ENCODE measurements around the gene H19. TPM values are rescaled to one million over a fixed set of nuclear protein-coding genes. Genes with fewer than 3 reads are reported as not detected.

Gene H19
- total RNA-seq, 1 donor from 2014 or later, result 0.52 TPM

DNA sequence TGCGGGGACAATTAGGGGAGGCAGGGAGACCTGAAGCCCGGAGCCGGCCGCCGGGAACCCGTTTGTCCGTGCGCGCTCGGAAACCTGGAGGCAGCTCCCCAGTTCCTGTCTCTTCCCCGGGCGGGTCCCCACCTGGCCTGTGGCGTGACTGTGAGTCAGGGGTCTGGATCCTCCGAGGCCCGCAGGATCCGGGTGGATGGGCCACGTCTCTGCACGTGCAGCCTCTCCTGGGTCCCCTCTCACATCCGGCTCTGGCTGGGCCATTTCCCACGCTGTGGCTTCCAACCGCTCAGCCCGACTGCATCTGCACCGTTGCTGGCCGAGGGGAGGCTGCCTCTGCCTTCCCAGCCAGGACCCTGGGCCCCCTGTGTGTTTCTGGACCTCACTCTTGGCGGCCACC, 14.8 kb upstream of the H19 start:
- no peaks in the 10 kb centered on the region for H3K36me3 ChIP-seq (ENCODE audit: insufficient read depth, low read length)
- TF ChIP-seq CTCF (IDR thresholded peaks at IDR 0.05; ENCODE audit: insufficient read depth, low read depth, low read length) (no peak), EZH2 (IDR thresholded peaks at IDR 0.05; ENCODE audit: insufficient read depth, low read length) (no peak)
- Mint-ChIP-seq H3K27me3 (ENCODE audit: low read depth, unreplicated experiment) (no peaks in the 10 kb centered on the region), H3K4me1 (ENCODE audit: low read depth, unreplicated experiment) (no peaks in the 10 kb centered on the region), H3K4me3 (ENCODE audit: unreplicated experiment) (no peak overlapping the region), H3K27ac (ENCODE audit: unreplicated experiment) (no peak overlapping the region), H3K9me3 (ENCODE audit: unreplicated experiment) (no peaks in the 10 kb centered on the region), H3K36me3 (ENCODE audit: low read depth, unreplicated experiment) (no peaks in the 10 kb centered on the region)
- H3K27me3 ChIP-seq (ENCODE audit: insufficient read depth, low read length), result no peaks in the 10 kb centered on the region
- H2AFZ ChIP-seq (ENCODE audit: low read depth, low read length), result no peak overlapping the region
- no peaks in the 10 kb centered on the region for H4K20me1 ChIP-seq (ENCODE audit: insufficient read depth, low read length)
- no peak overlapping the region for H3K4me3 ChIP-seq (ENCODE audit: insufficient read depth, low read depth, low read length)
- H3K4me2 ChIP-seq (ENCODE audit: low read length), result no peak overlapping the region
- H3K4me1 ChIP-seq (ENCODE audit: insufficient read depth, low read length), result no peaks in the 10 kb centered on the region
- H3K9ac ChIP-seq (ENCODE audit: low read length), result no peak overlapping the region
- DNase-seq (ENCODE audit: low read depth), result no peak
- FAIRE-seq, result no peak
- no peaks in the 10 kb centered on the region for H3K9me3 ChIP-seq (ENCODE audit: insufficient read depth, low read depth, low read length)
- no peaks in the 10 kb centered on the region for H3K79me2 ChIP-seq (ENCODE audit: insufficient read depth, low read length)
- H3K27ac ChIP-seq (ENCODE audit: low read depth, low read length), result no peak overlapping the region

- Histone ChIP-seq H3K79me2 (ENCODE audit: insufficient read depth, low read length) (no peaks in the 10 kb centered on the region), H3K27ac (ENCODE audit: low read depth, low read length) (no peak overlapping the region), H3K36me3 (ENCODE audit: insufficient read depth, low read length) (no peaks in the 10 kb centered on the region), H3K27me3 (ENCODE audit: insufficient read depth, low read length) (no peaks in the 10 kb centered on the region), H3K9me3 (ENCODE audit: insufficient read depth, low read depth, low read length) (no peaks in the 10 kb centered on the region), H3K4me3 (ENCODE audit: insufficient read depth, low read depth, low read length) (no peak overlapping the region), H3K4me2 (ENCODE audit: low read length) (no peak overlapping the region), H2AFZ (ENCODE audit: low read depth, low read length) (no peak overlapping the region), H3K9ac (ENCODE audit: low read length) (no peak overlapping the region), H4K20me1 (ENCODE audit: insufficient read depth, low read length) (no peaks in the 10 kb centered on the region), H3K4me1 (ENCODE audit: insufficient read depth, low read length) (no peaks in the 10 kb centered on the region)
- H3K27me3 Mint-ChIP-seq (ENCODE audit: low read depth, unreplicated experiment), result no peaks in the 10 kb centered on the region
- no peaks in the 10 kb centered on the region for H3K4me1 Mint-ChIP-seq (ENCODE audit: low read depth, unreplicated experiment)
- DNase-seq (ENCODE audit: low read depth), result no peak
- no peak overlapping the region for H3K4me3 Mint-ChIP-seq (ENCODE audit: unreplicated experiment)
- H3K9me3 Mint-ChIP-seq (ENCODE audit: unreplicated experiment), result no peaks in the 10 kb centered on the region
- FAIRE-seq, result no peak
- no peaks in the 10 kb centered on the region for H3K36me3 Mint-ChIP-seq (ENCODE audit: low read depth, unreplicated experiment)
- no peak overlapping the region for H3K27ac Mint-ChIP-seq (ENCODE audit: unreplicated experiment)
- TF ChIP-seq CTCF (IDR thresholded peaks at IDR 0.05; ENCODE audit: insufficient read depth, low read depth, low read length) (no peak), EZH2 (IDR thresholded peaks at IDR 0.05; ENCODE audit: insufficient read depth, low read length) (no peak)
These were observed 6.8 kb upstream of the H19 start for GRCh38 chr11:2004466-2004865.

DNA sequence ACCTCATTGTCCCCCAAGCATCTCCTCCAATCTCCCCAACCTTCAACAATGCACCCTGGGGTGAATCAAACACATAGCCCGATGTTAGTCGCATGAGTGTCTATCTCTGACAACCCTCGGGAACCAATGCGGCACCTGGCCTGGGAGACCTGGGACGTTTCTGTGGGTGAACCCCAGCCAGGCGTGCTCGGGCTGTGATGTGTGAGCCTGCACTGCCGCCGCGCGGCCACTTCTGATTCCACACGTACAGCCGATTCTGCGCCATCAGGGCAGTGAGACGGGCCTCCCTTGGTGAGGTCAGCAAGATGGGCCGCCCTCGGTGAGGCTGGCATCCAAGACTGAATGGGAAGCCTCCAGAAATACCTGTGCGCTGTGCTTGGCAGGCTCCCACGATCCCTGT, 5.2 kb upstream of the H19 start:
- Histone ChIP-seq H3K4me1 (ENCODE audit: insufficient read depth, low read length) (no peaks in the 10 kb centered on the region), H3K27me3 (ENCODE audit: insufficient read depth, low read length) (no peaks in the 10 kb centered on the region), H3K4me2 (ENCODE audit: low read length) (no peak overlapping the region), H2AFZ (ENCODE audit: low read depth, low read length) (no peak overlapping the region), H3K4me3 (ENCODE audit: insufficient read depth, low read depth, low read length) (no peak overlapping the region), H3K79me2 (ENCODE audit: insufficient read depth, low read length) (no peaks in the 10 kb centered on the region), H3K9me3 (ENCODE audit: insufficient read depth, low read depth, low read length) (no peaks in the 10 kb centered on the region), H3K9ac (ENCODE audit: low read length) (no peak overlapping the region), H3K27ac (ENCODE audit: low read depth, low read length) (no peak overlapping the region), H3K36me3 (ENCODE audit: insufficient read depth, low read length) (no peaks in the 10 kb centered on the region), H4K20me1 (ENCODE audit: insufficient read depth, low read length) (no peaks in the 10 kb centered on the region)
- no peaks in the 10 kb centered on the region for H3K27me3 Mint-ChIP-seq (ENCODE audit: low read depth, unreplicated experiment)
- DNase-seq (ENCODE audit: low read depth), result no peak
- TF ChIP-seq EZH2 (IDR thresholded peaks at IDR 0.05; ENCODE audit: insufficient read depth, low read length) (no peak), CTCF (IDR thresholded peaks at IDR 0.05; ENCODE audit: insufficient read depth, low read depth, low read length) (no peak)
- H3K4me1 Mint-ChIP-seq (ENCODE audit: low read depth, unreplicated experiment), result no peaks in the 10 kb centered on the region
- H3K27ac Mint-ChIP-seq (ENCODE audit: unreplicated experiment), result no peak overlapping the region
- FAIRE-seq, result no peak
- H3K36me3 Mint-ChIP-seq (ENCODE audit: low read depth, unreplicated experiment), result no peaks in the 10 kb centered on the region
- H3K9me3 Mint-ChIP-seq (ENCODE audit: unreplicated experiment), result no peaks in the 10 kb centered on the region
- H3K4me3 Mint-ChIP-seq (ENCODE audit: unreplicated experiment), result no peak overlapping the region
